Colonic mucosa (tissue), 4 donors: ENCODE data around the gene RAB11FIP4. TPM values are rescaled to one million over a fixed set of nuclear protein-coding genes. Genes with fewer than 3 reads are reported as not detected.

Experiments used
- DNase-seq: peaks from one replicate; pipeline ENCODE4 v3.0.0-alpha.2; 2020
- H3K27ac ChIP-seq: fragments of 200-600 bp; one replicate; pipeline ENCODE4 v1.8.0; 2021
- H3K27me3 ChIP-seq: fragments of 200-600 bp; one replicate; pipeline ENCODE4 v1.8.0; 2021
- H3K36me3 ChIP-seq: fragments of 200-600 bp; one replicate; pipeline ENCODE4 v1.8.0; 2021
- H3K4me1 ChIP-seq: fragments of 200-600 bp; one replicate; pipeline ENCODE4 v1.8.0; 2021; ENCODE audit warnings: mild to moderate bottlenecking
- H3K4me3 ChIP-seq: fragments of 200-600 bp; one replicate; pipeline ENCODE4 v1.8.0; 2021
- H3K9ac ChIP-seq, 2 donors: one replicate each; pipeline ENCODE4 v1.7.0; 2013; ENCODE audit warnings: control low read depth in 2 of 2, low read depth in 2 of 2, low read length in 2 of 2
- H3K9me3 ChIP-seq: fragments of 200-600 bp; one replicate; pipeline ENCODE4 v1.8.0; 2021
- CTCF ChIP-seq: fragments of 200-600 bp; IDR thresholded peaks from one replicate; pipeline ENCODE4 v1.8.0; 2022; ENCODE audit warnings: antibody characterized with exemption, mild to moderate bottlenecking
- intact Hi-C: fragments of 100-400 bp; cut with DNase I; formaldehyde crosslinking; loops from one replicate; pipeline ENCODE4 v1.14.1; 2022
- total RNA-seq, 2 donors: library from RNA; stranded (reverse); fragmentation: NEBNext Ultra II Directional in 1 of 2; extraction: Animal tissue kit (Norgen Biotek cat#: 25700) in 1 of 2; gene quantifications; one replicate each; pipeline ENCODE4 v1.2.1, GENCODE V29; 2021
- donor health status: healthy.
- donor health status: DM: no; HTN: no; CAD: no.
- donor health status: DM: no; HTN: no; CAD: no.

RAB11FIP4 gene
- total RNA-seq, 2 donors from 2014 or later, result 41.5 to 46.0 TPM

- no peaks in the 10 kb centered on the region for H3K27me3 ChIP-seq
- H3K27ac ChIP-seq, result peak overlapping the region; percentile 61
- intact Hi-C loops, result no loop called here
- H3K9me3 ChIP-seq, result no peaks in the 10 kb centered on the region
- no peaks in the 10 kb centered on the region for H3K4me1 ChIP-seq
- no peaks in the 10 kb centered on the region for H3K36me3 ChIP-seq
- DNase-seq, result peak; percentile 94
- TF ChIP-seq CTCF, result no peak
- peak overlapping the region; percentile 62 for H3K4me3 ChIP-seq
- peak overlapping the region; percentile 76 to 91 for H3K9ac ChIP-seq
These were observed 158.3 kb downstream of the RAB11FIP4 start for GRCh38 chr17:31549525-31550388.

- H3K4me3 ChIP-seq, result peak overlapping the region; percentile 62
- H3K27ac ChIP-seq, result peak overlapping the region; percentile 61
- no peak for TF ChIP-seq CTCF
- no peaks in the 10 kb centered on the region for H3K36me3 ChIP-seq
- peak; percentile 58 for DNase-seq
- H3K4me1 ChIP-seq, result no peaks in the 10 kb centered on the region
- no peaks in the 10 kb centered on the region for H3K27me3 ChIP-seq
- intact Hi-C loops, result no loop called here
- peak overlapping the region; percentile 64 to 65 for H3K9ac ChIP-seq
- no peaks in the 10 kb centered on the region for H3K9me3 ChIP-seq
These were observed 159.0 kb downstream of the RAB11FIP4 start for GRCh38 chr17:31550389-31551056.

GRCh38 chr17:31552568-31552967, 161.1 kb downstream of the RAB11FIP4 start:
- Histone ChIP-seq H3K9ac (no peak overlapping the region), H3K36me3 (no peaks in the 10 kb centered on the region), H3K4me3 (no peak overlapping the region), H3K27me3 (no peaks in the 10 kb centered on the region), H3K27ac (no peak overlapping the region), H3K9me3 (no peaks in the 10 kb centered on the region), H3K4me1 (no peaks in the 10 kb centered on the region)
- no peak for DNase-seq
- intact Hi-C loops, result no loop called here
- no peak for TF ChIP-seq CTCF

- no peaks in the 10 kb centered on the region for H3K36me3 ChIP-seq
- no peak overlapping the region for H3K27ac ChIP-seq
- no peaks in the 10 kb centered on the region for H3K4me1 ChIP-seq
- no peak overlapping the region for H3K9ac ChIP-seq
- H3K9me3 ChIP-seq, result no peaks in the 10 kb centered on the region
- DNase-seq, result no peak
- H3K4me3 ChIP-seq, result no peak overlapping the region
- intact Hi-C loops, result no loop called here
- H3K27me3 ChIP-seq, result no peaks in the 10 kb centered on the region
- TF ChIP-seq CTCF, result no peak
These were observed 162.0 kb downstream of the RAB11FIP4 start for GRCh38 chr17:31553506-31553905.

GRCh38 chr17:31554930-31555329, 163.5 kb downstream of the RAB11FIP4 start:
- Histone ChIP-seq H3K4me1 (no peaks in the 10 kb centered on the region), H3K27me3 (no peaks in the 10 kb centered on the region), H3K27ac (no peak overlapping the region), H3K4me3 (no peak overlapping the region), H3K9ac (no peak overlapping the region), H3K9me3 (no peaks in the 10 kb centered on the region), H3K36me3 (no peaks in the 10 kb centered on the region)
- no peak for DNase-seq
- intact Hi-C loops, result no loop called here
- TF ChIP-seq CTCF, result no peak
